ENCODE data around the gene MUC4. TPM values are rescaled to one million over a fixed set of nuclear protein-coding genes. Genes with fewer than 3 reads are reported as not detected.
"Not testable (repeated sequence)": the region's sequence is repeated elsewhere in the genome, so short reads cannot be mapped to it uniquely, and the experiment has no call there.

Gene MUC4
- total RNA-seq, 1 experiment from 2014 or later, result 3.6 TPM

GRCh38 chr3:195714380-195715011, 97.2 kb downstream of the MUC4 start:
- Mint-ChIP-seq H3K4me3 (ENCODE audit: low read depth, unreplicated experiment) (no peak overlapping the region), H3K27me3 (ENCODE audit: unreplicated experiment) (no peaks in the 10 kb centered on the region), H3K9me3 (ENCODE audit: low read depth, unreplicated experiment) (peaks cover 4% of the 10 kb centered on the region), H3K36me3 (ENCODE audit: insufficient read depth, unreplicated experiment) (peaks cover 45% of the 10 kb centered on the region), H3K27ac (ENCODE audit: unreplicated experiment) (peak overlapping the region; percentile 93), H3K4me1 (ENCODE audit: low read depth, unreplicated experiment) (peaks cover 54% of the 10 kb centered on the region)
- no peak for TF ChIP-seq CTCF (IDR thresholded peaks at IDR 0.05; ENCODE audit: unreplicated experiment)
- no peak for DNase-seq
- intact Hi-C loops (cut with micrococcal nuclease; ENCODE audit: unreplicated experiment), result loop anchor here (10.0 kb wide), 1 partner anchor 140 kb away; no protein-coding TSS in a partner anchor
- no TSS peak for BruUV-seq (replicated peaks)
- CTCF ChIA-PET, result interaction anchor here (0.7 to 1.6 kb wide), 2 partner anchors 11 to 417 kb away, joined by 4 to 6 read pairs; no protein-coding TSS in a partner anchor

- H3K27ac Mint-ChIP-seq (ENCODE audit: unreplicated experiment); H3K27me3 Mint-ChIP-seq (ENCODE audit: unreplicated experiment); H3K9me3 Mint-ChIP-seq (ENCODE audit: low read depth, unreplicated experiment); CTCF ChIA-PET; BruUV-seq (replicated peaks); H3K4me3 Mint-ChIP-seq (ENCODE audit: low read depth, unreplicated experiment); DNase-seq: not testable (repeated sequence)
- Mint-ChIP-seq H3K4me1 (ENCODE audit: low read depth, unreplicated experiment) (peaks cover 41% of the 10 kb centered on the region), H3K36me3 (ENCODE audit: insufficient read depth, unreplicated experiment) (peaks cover 48% of the 10 kb centered on the region)
- intact Hi-C loops (cut with micrococcal nuclease; ENCODE audit: unreplicated experiment), result loop anchor here (10.0 kb wide), 1 partner anchor 142 kb away; no protein-coding TSS in a partner anchor
Observed at GRCh38 chr3:195713150-195713549, 98.6 kb downstream of the MUC4 start.

DNA sequence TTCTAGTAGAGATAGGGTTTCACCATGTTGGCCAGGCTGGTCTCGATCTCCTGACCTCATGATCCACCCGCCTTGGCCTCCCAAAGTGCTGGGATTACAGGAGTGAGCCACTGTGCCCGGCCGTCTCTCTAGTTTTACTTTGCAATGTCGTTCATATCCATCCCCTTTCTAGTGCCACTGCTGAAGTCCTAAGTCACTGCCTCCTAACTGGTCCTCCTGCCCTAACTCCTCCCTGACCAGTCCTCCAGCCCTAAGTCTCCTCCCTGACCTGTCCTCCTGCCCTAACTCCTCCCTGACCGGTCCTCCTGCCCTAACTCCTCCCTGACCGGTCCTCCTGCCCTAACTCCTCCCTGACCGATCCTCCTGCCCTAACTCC, 99.2 kb downstream of the MUC4 start:
- not testable (repeated sequence) for BruUV-seq (replicated peaks); H3K27me3 Mint-ChIP-seq (ENCODE audit: unreplicated experiment); H3K4me3 Mint-ChIP-seq (ENCODE audit: low read depth, unreplicated experiment); DNase-seq; H3K9me3 Mint-ChIP-seq (ENCODE audit: low read depth, unreplicated experiment)
- Mint-ChIP-seq H3K36me3 (ENCODE audit: insufficient read depth, unreplicated experiment) (peaks cover 49% of the 10 kb centered on the region), H3K27ac (ENCODE audit: unreplicated experiment) (peak overlapping the region; percentile 2), H3K4me1 (ENCODE audit: low read depth, unreplicated experiment) (peaks cover 34% of the 10 kb centered on the region)
- intact Hi-C loops (cut with micrococcal nuclease; ENCODE audit: unreplicated experiment), result loop anchor here (10.0 kb wide), 1 partner anchor 142 kb away; no protein-coding TSS in a partner anchor
- CTCF ChIA-PET, result interaction anchor here (0.7 kb wide), 1 partner anchor 554 kb away, joined by 4 read pairs; no protein-coding TSS in a partner anchor

GRCh38 chr3:195711813-195712534, 99.8 kb downstream of the MUC4 start:
- Mint-ChIP-seq H3K9me3 (ENCODE audit: low read depth, unreplicated experiment) (peaks cover 4% of the 10 kb centered on the region), H3K27ac (ENCODE audit: unreplicated experiment) (peak overlapping the region; percentile 2), H3K4me3 (ENCODE audit: low read depth, unreplicated experiment) (no peak overlapping the region), H3K27me3 (ENCODE audit: unreplicated experiment) (no peaks in the 10 kb centered on the region), H3K4me1 (ENCODE audit: low read depth, unreplicated experiment) (peaks cover 29% of the 10 kb centered on the region), H3K36me3 (ENCODE audit: insufficient read depth, unreplicated experiment) (peaks cover 44% of the 10 kb centered on the region)
- no peak for DNase-seq
- TF ChIP-seq CTCF (IDR thresholded peaks at IDR 0.05; ENCODE audit: unreplicated experiment), result no peak
- intact Hi-C loops (cut with micrococcal nuclease; ENCODE audit: unreplicated experiment), result loop anchor here (10.0 kb wide), 1 partner anchor 143 kb away; no protein-coding TSS in a partner anchor
- CTCF ChIA-PET, result interaction anchor here (0.6 to 1.1 kb wide), 3 partner anchors 8 to 555 kb away, joined by 3 to 4 read pairs (median 4); no protein-coding TSS in a partner anchor
- no TSS peak for BruUV-seq (replicated peaks)

GRCh38 chr3:195711091-195711812, 100.5 kb downstream of the MUC4 start:
- H3K27ac Mint-ChIP-seq (ENCODE audit: unreplicated experiment); H3K4me3 Mint-ChIP-seq (ENCODE audit: low read depth, unreplicated experiment); H3K27me3 Mint-ChIP-seq (ENCODE audit: unreplicated experiment); BruUV-seq (replicated peaks); DNase-seq; H3K9me3 Mint-ChIP-seq (ENCODE audit: low read depth, unreplicated experiment): not testable (repeated sequence)
- CTCF ChIA-PET, result interaction anchor here (1.1 kb wide), 1 partner anchor 9 kb away, joined by 4 read pairs; no protein-coding TSS in a partner anchor
- intact Hi-C loops (cut with micrococcal nuclease; ENCODE audit: unreplicated experiment), result loop anchor here (10.0 kb wide), 1 partner anchor 144 kb away; no protein-coding TSS in a partner anchor
- Mint-ChIP-seq H3K4me1 (ENCODE audit: low read depth, unreplicated experiment) (peaks cover 22% of the 10 kb centered on the region), H3K36me3 (ENCODE audit: insufficient read depth, unreplicated experiment) (peaks cover 42% of the 10 kb centered on the region)

GRCh38 chr3:195710126-195710905, 101.4 kb downstream of the MUC4 start:
- Mint-ChIP-seq H3K27ac (ENCODE audit: unreplicated experiment) (peak overlapping the region; percentile 15), H3K36me3 (ENCODE audit: insufficient read depth, unreplicated experiment) (peaks cover 42% of the 10 kb centered on the region), H3K4me1 (ENCODE audit: low read depth, unreplicated experiment) (peaks cover 14% of the 10 kb centered on the region)
- DNase-seq; H3K27me3 Mint-ChIP-seq (ENCODE audit: unreplicated experiment); CTCF ChIA-PET; H3K9me3 Mint-ChIP-seq (ENCODE audit: low read depth, unreplicated experiment); H3K4me3 Mint-ChIP-seq (ENCODE audit: low read depth, unreplicated experiment); BruUV-seq (replicated peaks): not testable (repeated sequence)
- intact Hi-C loops (cut with micrococcal nuclease; ENCODE audit: unreplicated experiment), result loop anchor here (10.0 kb wide), 1 partner anchor 144 kb away; no protein-coding TSS in a partner anchor

Measured in Calu3 (cell line).